SJSA1 (cell line): ENCODE data around the gene ZNF835. TPM values are rescaled to one million over a fixed set of nuclear protein-coding genes. Genes with fewer than 3 reads are reported as not detected.
"Not testable (repeated sequence)": the region's sequence is repeated elsewhere in the genome, so short reads cannot be mapped to it uniquely, and the experiment has no call there.

Source experiments
- DNase-seq, 2 experiments: peaks; one replicate each; pipeline ENCODE4 v3.0.0-alpha.2; 2015 to 2020; ENCODE audit warnings: low spot score in 2 of 2, low read depth in 1 of 2
- H3K27ac ChIP-seq: fragments of 250-450 bp; sonication (Bioruptor Pico); 2 replicates; pipeline ENCODE4 v1.5.1; 2020; ENCODE audit warnings: mild to moderate bottlenecking, moderate library complexity
- H3K27me3 ChIP-seq: fragments of 250-450 bp; sonication (Bioruptor Pico); replicated peaks from 2 replicates; pipeline ENCODE4 v1.5.1; 2020; ENCODE audit warnings: mild to moderate bottlenecking, moderate library complexity
- H3K36me3 ChIP-seq: fragments of 250-450 bp; sonication (Bioruptor Pico); 2 replicates; pipeline ENCODE4 v1.5.1; 2020; ENCODE audit warnings: mild to moderate bottlenecking
- H3K4me1 ChIP-seq: fragments of 250-450 bp; sonication (Bioruptor Pico); replicated peaks from 2 replicates; pipeline ENCODE4 v1.6.1; 2021; ENCODE audit warnings: mild to moderate bottlenecking
- H3K4me3 ChIP-seq: fragments of 250-450 bp; sonication (Bioruptor Pico); 2 replicates; pipeline ENCODE4 v1.5.1; 2020; ENCODE audit warnings: mild to moderate bottlenecking
- H3K9me3 ChIP-seq: fragments of 250-450 bp; sonication (Bioruptor Pico); replicated peaks from 2 replicates; pipeline ENCODE4 v1.5.1; 2020; ENCODE audit warnings: mild to moderate bottlenecking
- total RNA-seq: library from RNA; depleted of rRNA; stranded (reverse); fragments of >200 nt; shearing (Covaris generic); gene quantifications from 2 replicates; pipeline ENCODE4 v1.2.3, GENCODE V29; 2014

Gene ZNF835
- total RNA-seq, 1 experiment from 2014 or later: not detected

DNA sequence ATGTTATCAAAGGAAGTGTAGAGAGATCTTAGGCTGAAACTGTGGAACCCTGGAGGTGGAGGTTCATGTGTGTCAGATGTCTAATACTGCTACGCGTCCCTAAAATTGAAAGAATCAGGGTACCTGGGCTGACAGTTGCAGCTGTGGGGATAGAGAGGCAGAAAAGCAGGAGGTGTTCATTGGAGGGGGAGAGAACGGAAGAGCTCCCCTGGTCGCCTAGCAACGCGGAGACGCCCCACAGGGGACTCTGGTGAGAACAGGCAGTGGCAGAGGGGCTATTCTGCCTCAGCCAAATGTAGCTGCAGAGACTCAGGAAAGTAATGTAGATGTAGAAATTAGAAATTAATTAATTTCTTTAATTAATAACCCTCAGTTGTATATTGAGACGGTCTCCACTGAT lies 10.1 kb upstream of the ZNF835 start:
- Histone ChIP-seq H3K4me3 (no peak overlapping the region), H3K36me3 (no peaks in the 10 kb centered on the region), H3K9me3 (no peaks in the 10 kb centered on the region), H3K27me3 (no peaks in the 10 kb centered on the region), H3K4me1 (no peaks in the 10 kb centered on the region), H3K27ac (no peak overlapping the region)
- no peak for DNase-seq

- H3K27me3 ChIP-seq: no peaks in the 10 kb centered on the region
- no peaks in the 10 kb centered on the region for H3K36me3 ChIP-seq
- H3K4me3 ChIP-seq: no peak overlapping the region
Observed at GRCh38 chr19:56678205-56678604, 6.6 kb upstream of the ZNF835 start.

GRCh38 chr19:56672610-56673009 lies 1.1 kb upstream of the ZNF835 start:
- H3K27ac ChIP-seq, H3K9me3 ChIP-seq, H3K4me1 ChIP-seq, H3K27me3 ChIP-seq, H3K4me3 ChIP-seq, H3K36me3 ChIP-seq, DNase-seq: not testable (repeated sequence)

More at GRCh38 chr19:56678205-56678604, 6.6 kb upstream of the ZNF835 start:
- Histone ChIP-seq H3K27ac (no peak overlapping the region), H3K4me1 (no peaks in the 10 kb centered on the region), H3K9me3 (no peaks in the 10 kb centered on the region; the same call in 1 of the 2 replicates)
- DNase-seq: no peak

DNA sequence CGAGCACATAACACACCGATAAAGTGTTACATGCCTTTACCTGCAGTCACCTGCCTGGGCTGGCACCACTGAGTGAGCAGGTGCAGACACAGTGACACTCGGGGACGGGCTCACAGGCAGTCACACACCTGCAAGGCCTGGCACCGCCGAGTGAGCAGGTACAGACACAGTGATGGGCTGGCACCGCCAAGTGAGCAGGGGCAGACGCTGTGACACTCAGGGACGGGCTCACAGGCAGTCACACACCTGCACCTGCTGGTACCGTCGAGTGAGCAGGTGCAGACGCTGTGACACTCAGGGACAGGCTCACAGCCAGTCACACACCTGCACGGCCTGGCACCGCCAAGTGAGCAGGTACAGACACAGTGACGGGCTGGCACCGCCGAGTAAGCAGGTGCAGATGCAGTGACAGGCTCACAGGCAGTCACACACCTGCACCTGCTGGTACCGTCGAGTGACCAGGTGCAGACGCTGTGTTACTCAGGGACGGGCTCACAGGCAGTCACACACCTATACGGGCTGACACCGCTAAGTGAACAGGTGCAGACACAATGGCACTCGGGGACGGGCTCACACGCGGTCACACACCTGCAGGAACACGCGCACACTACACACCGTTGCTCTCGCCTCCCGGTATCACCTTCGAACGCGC lies 470 bp downstream of the ZNF835 start:
- Histone ChIP-seq H3K9me3 (peaks cover 10% of the 10 kb centered on the region), H3K4me3 (no peak overlapping the region), H3K4me1 (no peaks in the 10 kb centered on the region), H3K27me3 (no peaks in the 10 kb centered on the region), H3K27ac (no peak overlapping the region), H3K36me3 (no peaks in the 10 kb centered on the region)
- no peak for DNase-seq

DNA sequence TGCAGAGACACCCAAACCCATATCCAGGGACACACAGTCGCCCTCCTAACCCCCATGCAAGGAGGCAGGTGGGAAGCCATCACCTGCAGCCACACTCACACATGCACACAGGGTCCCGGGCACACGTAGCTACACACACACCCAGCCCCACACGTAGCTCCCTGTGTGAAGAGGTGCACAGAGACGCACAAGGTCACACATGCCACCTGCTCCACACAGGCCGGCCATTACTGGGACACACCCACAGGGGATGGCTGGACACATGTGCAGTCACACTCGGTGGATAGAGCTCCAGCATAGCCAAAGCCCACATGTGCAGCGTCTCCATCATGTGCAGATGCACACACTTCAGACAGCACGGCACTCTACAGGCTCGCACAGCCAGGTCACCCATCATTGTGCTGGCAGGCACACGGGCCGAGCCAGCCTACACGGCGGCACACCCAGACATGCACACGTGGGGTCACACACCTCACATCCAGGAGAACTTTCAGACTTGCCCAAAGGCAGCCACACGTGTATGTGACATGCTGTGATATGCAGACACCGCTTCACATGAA lies 1.1 kb downstream of the ZNF835 start:
- Histone ChIP-seq H3K4me3 (no peak overlapping the region), H3K27ac (no peak overlapping the region), H3K9me3 (peaks cover 10% of the 10 kb centered on the region), H3K4me1 (no peaks in the 10 kb centered on the region), H3K27me3 (no peaks in the 10 kb centered on the region), H3K36me3 (no peaks in the 10 kb centered on the region)
- peak in 1 of 2 experiments; percentile 4 for DNase-seq

- DNase-seq: peak in 1 of 2 experiments; percentile 33
- no peak overlapping the region for H3K4me3 ChIP-seq
- H3K27me3 ChIP-seq: no peaks in the 10 kb centered on the region
- H3K4me1 ChIP-seq: no peaks in the 10 kb centered on the region
- no peaks in the 10 kb centered on the region for H3K36me3 ChIP-seq
- no peak overlapping the region for H3K27ac ChIP-seq
- H3K9me3 ChIP-seq: peaks cover 14% of the 10 kb centered on the region
Observed at GRCh38 chr19:56668676-56669075, 2.9 kb downstream of the ZNF835 start.

GRCh38 chr19:56667311-56667870 lies 4.2 kb downstream of the ZNF835 start:
- peak in 1 of 2 experiments; percentile 30 for DNase-seq
- no peaks in the 10 kb centered on the region for H3K4me1 ChIP-seq
- no peaks in the 10 kb centered on the region for H3K27me3 ChIP-seq
- H3K4me3 ChIP-seq: no peak overlapping the region
- H3K36me3 ChIP-seq: no peaks in the 10 kb centered on the region
- no peak overlapping the region for H3K27ac ChIP-seq
- H3K9me3 ChIP-seq: peaks cover 20% of the 10 kb centered on the region

- Histone ChIP-seq H3K4me3 (no peak overlapping the region), H3K9me3 (peaks cover 18% of the 10 kb centered on the region), H3K27me3 (no peaks in the 10 kb centered on the region), H3K27ac (no peak overlapping the region), H3K4me1 (no peaks in the 10 kb centered on the region), H3K36me3 (no peaks in the 10 kb centered on the region)
- DNase-seq: no peak
Observed at GRCh38 chr19:56664511-56664910, 7.0 kb downstream of the ZNF835 start.

DNA sequence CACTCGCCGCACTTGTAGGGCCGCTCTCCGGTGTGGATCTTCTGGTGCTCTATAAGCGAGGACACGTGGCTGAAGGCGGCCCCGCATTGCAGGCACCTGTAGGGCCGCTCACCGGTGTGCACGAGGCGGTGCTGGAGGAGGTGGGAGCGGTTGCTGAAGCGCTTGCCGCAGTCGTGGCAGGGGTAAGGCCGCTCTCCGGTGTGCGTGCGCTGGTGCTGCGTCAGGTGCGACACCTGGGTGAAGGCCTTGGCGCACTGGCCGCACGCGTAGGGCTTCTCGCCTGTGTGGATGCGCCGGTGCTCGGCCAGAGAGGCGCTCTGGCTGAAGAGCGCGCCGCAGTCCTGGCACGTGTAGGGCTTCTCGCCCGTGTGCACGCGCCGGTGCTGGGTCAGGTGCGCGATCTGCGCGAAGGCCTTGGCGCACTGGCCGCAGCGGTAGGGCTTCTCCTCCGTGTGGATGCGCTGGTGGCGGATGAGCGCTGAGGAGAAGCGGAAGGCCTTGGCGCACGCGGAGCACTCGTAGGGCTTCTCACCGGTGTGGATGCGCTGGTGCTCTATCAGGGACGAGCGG lies 7.5 kb downstream of the ZNF835 start:
- H3K4me3 ChIP-seq: no peak overlapping the region
- H3K4me1 ChIP-seq: no peaks in the 10 kb centered on the region
- H3K9me3 ChIP-seq: peaks cover 18% of the 10 kb centered on the region
- no peaks in the 10 kb centered on the region for H3K36me3 ChIP-seq
- no peaks in the 10 kb centered on the region for H3K27me3 ChIP-seq
- DNase-seq: peak in 1 of 2 experiments; percentile 35
- no peak overlapping the region for H3K27ac ChIP-seq

DNA sequence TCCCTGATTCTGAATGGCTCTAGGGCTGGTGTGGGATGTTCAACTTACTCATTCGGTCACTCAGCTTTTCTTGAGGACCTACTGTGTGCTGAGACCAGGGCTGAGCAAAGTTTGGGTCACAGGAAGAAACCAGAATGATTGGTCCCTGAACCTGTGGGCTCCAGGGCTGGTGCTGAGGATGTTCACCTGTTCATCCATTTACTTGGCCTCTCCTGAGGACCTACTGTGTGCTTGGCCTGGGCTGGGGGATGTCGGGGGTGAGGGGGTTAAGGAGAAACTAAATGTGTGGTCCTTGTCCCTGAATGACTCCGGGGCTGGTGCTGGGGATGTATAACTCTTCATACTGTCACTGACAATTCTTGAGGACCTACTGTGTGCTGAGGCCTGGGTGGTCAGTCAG lies 10.3 kb downstream of the ZNF835 start:
- H3K9me3 ChIP-seq: peaks cover 18% of the 10 kb centered on the region
- H3K27ac ChIP-seq: no peak overlapping the region
- H3K36me3 ChIP-seq: no peaks in the 10 kb centered on the region
- H3K4me3 ChIP-seq: no peak overlapping the region
- DNase-seq: peak in 1 of 2 experiments; percentile 12
- H3K27me3 ChIP-seq: no peaks in the 10 kb centered on the region
- no peaks in the 10 kb centered on the region for H3K4me1 ChIP-seq

- no peaks in the 10 kb centered on the region for H3K4me1 ChIP-seq
- no peaks in the 10 kb centered on the region for H3K36me3 ChIP-seq
- H3K4me3 ChIP-seq: no peak overlapping the region
- DNase-seq: peak in 1 of 2 experiments; percentile 28
- H3K27ac ChIP-seq: no peak overlapping the region
- peaks cover 18% of the 10 kb centered on the region for H3K9me3 ChIP-seq
- H3K27me3 ChIP-seq: no peaks in the 10 kb centered on the region
Observed at GRCh38 chr19:56660381-56661107, 11.0 kb downstream of the ZNF835 start.

- H3K27ac ChIP-seq: no peak overlapping the region
- no peak for DNase-seq
- H3K27me3 ChIP-seq: no peaks in the 10 kb centered on the region
- H3K9me3 ChIP-seq: 0 out of 2 replicates have a peak, but pooled peaks cover 3% of the 10 kb centered on the region
- no peaks in the 10 kb centered on the region for H3K36me3 ChIP-seq
- no peaks in the 10 kb centered on the region for H3K4me1 ChIP-seq
- H3K4me3 ChIP-seq: no peak overlapping the region
Observed at GRCh38 chr19:56654151-56654550, 17.4 kb downstream of the ZNF835 start.

- no peak overlapping the region for H3K27ac ChIP-seq
- H3K4me3 ChIP-seq: no peak overlapping the region
- no peaks in the 10 kb centered on the region for H3K4me1 ChIP-seq
- DNase-seq: no peak
- peaks cover 9% of the 10 kb centered on the region for H3K9me3 ChIP-seq
- H3K27me3 ChIP-seq: no peaks in the 10 kb centered on the region
- no peaks in the 10 kb centered on the region for H3K36me3 ChIP-seq
Observed at GRCh38 chr19:56643460-56643955, 28.0 kb downstream of the ZNF835 start.
